Trophoblast cell (in vitro differentiated cells and primary cell): ENCODE results near the gene RPS23. TPM values are rescaled to one million over a fixed set of nuclear protein-coding genes. Genes with fewer than 3 reads are reported as not detected.

Experiments used
- DNase-seq, 2 donors: peaks; one replicate each; pipeline ENCODE4 v3.0.0-alpha.2; 2016
- H2AFZ ChIP-seq: 2 replicates; pipeline ENCODE4 v1.6.1; 2013; ENCODE audit warnings: low read length, moderate library complexity, mild to moderate bottlenecking; ENCODE audit not compliant: insufficient read depth, poor library complexity
- H2AK5ac ChIP-seq: 2 replicates; pipeline ENCODE4 v1.6.1; 2013; ENCODE audit warnings: mild to moderate bottlenecking, low read length
- H2BK120ac ChIP-seq: 2 replicates; pipeline ENCODE4 v1.6.1; 2013; ENCODE audit warnings: low read length, mild to moderate bottlenecking, moderate library complexity; ENCODE audit not compliant: insufficient read depth, poor library complexity
- H2BK12ac ChIP-seq: 2 replicates; pipeline ENCODE4 v1.6.1; 2013; ENCODE audit warnings: mild to moderate bottlenecking, low read length, moderate library complexity
- H2BK5ac ChIP-seq: 2 replicates; pipeline ENCODE4 v1.6.1; 2013; ENCODE audit warnings: low read length, low read depth, moderate library complexity, mild to moderate bottlenecking; ENCODE audit not compliant: poor library complexity
- H3K14ac ChIP-seq: 2 replicates; pipeline ENCODE4 v1.6.1; 2013; ENCODE audit warnings: mild to moderate bottlenecking, low read length
- H3K18ac ChIP-seq: 2 replicates; pipeline ENCODE4 v1.6.1; 2013; ENCODE audit warnings: mild to moderate bottlenecking, low read length
- H3K23ac ChIP-seq: 2 replicates; pipeline ENCODE4 v1.6.1; 2013; ENCODE audit warnings: low read length
- H3K27ac ChIP-seq: 2 replicates; pipeline ENCODE4 v1.5.1; 2013; ENCODE audit warnings: low read depth, mild to moderate bottlenecking, inconsistent platforms, low read length, moderate library complexity
- H3K27me3 ChIP-seq: 2 replicates; pipeline ENCODE4 v1.6.1; 2013; ENCODE audit warnings: inconsistent platforms, mild to moderate bottlenecking, low read length, moderate library complexity; ENCODE audit not compliant: insufficient read depth
- H3K36me3 ChIP-seq, 2 experiments: 1 replicate in 1 of 2; 2 replicates in 1 of 2; pipeline ENCODE4 v1.6.1; 2013; ENCODE audit warnings: low read length in 2 of 2, mild to moderate bottlenecking in 2 of 2, moderate library complexity in 1 of 2; ENCODE audit not compliant: insufficient read depth in 2 of 2, control insufficient read depth in 1 of 2
- H3K4ac ChIP-seq: 2 replicates; pipeline ENCODE4 v1.6.1; 2013; ENCODE audit warnings: low read depth, mild to moderate bottlenecking, low read length, moderate library complexity
- H3K4me1 ChIP-seq, 2 experiments: 1 replicate in 1 of 2; 2 replicates in 1 of 2; pipeline ENCODE4 v1.6.1; 2013; ENCODE audit warnings: low read length in 2 of 2, mild to moderate bottlenecking in 2 of 2, moderate library complexity in 1 of 2; ENCODE audit not compliant: insufficient read depth in 2 of 2, control insufficient read depth in 1 of 2
- H3K4me2 ChIP-seq: 2 replicates; pipeline ENCODE4 v1.6.1; 2013; ENCODE audit warnings: inconsistent platforms, mild to moderate bottlenecking, low read length, moderate library complexity
- H3K4me3 ChIP-seq: 2 replicates; pipeline ENCODE4 v1.5.1; 2013; ENCODE audit warnings: mild to moderate bottlenecking, low read depth, low read length, inconsistent platforms
- H3K79me1 ChIP-seq: one replicate; pipeline ENCODE4 v1.6.1; 2013; ENCODE audit warnings: low read length
- H3K79me2 ChIP-seq: 2 replicates; pipeline ENCODE4 v1.6.1; 2013; ENCODE audit warnings: low read length, mild to moderate bottlenecking; ENCODE audit not compliant: control insufficient read depth, insufficient read depth, poor library complexity
- H3K9ac ChIP-seq: 2 replicates; pipeline ENCODE4 v1.6.1; 2013; ENCODE audit warnings: mild to moderate bottlenecking, low read length
- H3K9me3 ChIP-seq: 2 replicates; pipeline ENCODE4 v1.6.1; 2013; ENCODE audit warnings: low read depth, mild to moderate bottlenecking, control low read depth, inconsistent platforms, low read length; ENCODE audit not compliant: insufficient read depth
- H4K12ac ChIP-seq: 2 replicates; pipeline ENCODE4 v1.6.1; 2013; ENCODE audit warnings: low read depth, mild to moderate bottlenecking, low read length, moderate library complexity
- H4K8ac ChIP-seq: 2 replicates; pipeline ENCODE4 v1.6.1; 2013; ENCODE audit warnings: low read depth, mild to moderate bottlenecking, low read length, moderate library complexity
- H4K91ac ChIP-seq: one replicate; pipeline ENCODE4 v1.6.1; 2013; ENCODE audit warnings: low read depth, mild to moderate bottlenecking, low read length, moderate library complexity
- WGBS: extraction: QIAGEN DNeasy Blood & Tissue Kit; methylation state at CpG from one replicate; pipeline ENCODE4 v1.1.7; 2013; ENCODE audit warnings: missing lambda C conversion rate; ENCODE audit not compliant: insufficient read length, insufficient coverage; ENCODE audit errors: extremely low coverage; 5-methylcytosine and 5-hydroxymethylcytosine counted together
- polyA plus RNA-seq: library from polyadenylated mRNA; stranded (reverse); fragments of 200-250 nt; gene quantifications from 2 replicates; pipeline ENCODE4 v1.2.3, GENCODE V29; 2013

Gene RPS23
- polyA plus RNA-seq, result 2,650 and 2,725 TPM in 2 replicates

GRCh38 chr5:82277987-82278710 lies at the start of gene RPS23:
RPS23 (minus strand) TSS chr5:82278354; CDS start chr5:82278323, 31 bp downstream.
- peaks cover 8% of the 10 kb centered on the region for H3K79me1 ChIP-seq
- peak within 1 kb of the TSS; percentile 86 for H4K12ac ChIP-seq
- no peak within 1 kb of the TSS for H2BK12ac ChIP-seq
- H3K4me2 ChIP-seq, result peak within 1 kb of the TSS; percentile 85
- H3K4me1 ChIP-seq, result peaks cover 0 to 6% of the 10 kb centered on the region in 2 experiments
- H3K18ac ChIP-seq, result peak within 1 kb of the TSS; percentile 63
- peak; percentile 90 to 96 for DNase-seq
- H4K91ac ChIP-seq, result peak within 1 kb of the TSS; percentile 72
- H3K27me3 ChIP-seq, result no peaks in the 10 kb centered on the region
- H4K8ac ChIP-seq, result peak within 1 kb of the TSS; percentile 94
- H3K79me2 ChIP-seq, result peaks cover 8% of the 10 kb centered on the region
- H3K36me3 ChIP-seq, result peaks cover 14 to 19% of the 10 kb centered on the region in 2 experiments
- peak within 1 kb of the TSS; percentile 98 for H3K9ac ChIP-seq
- H3K4me3 ChIP-seq, result peak within 1 kb of the TSS; percentile 95
- H3K23ac ChIP-seq, result no peak within 1 kb of the TSS
- H3K14ac ChIP-seq, result peak within 1 kb of the TSS; percentile 87
- WGBS, result no CpG with 5 or more reads among the region's 60 CpGs
- H3K9me3 ChIP-seq, result no peaks in the 10 kb centered on the region
- peak within 1 kb of the TSS; percentile 26 for H3K27ac ChIP-seq
- peak within 1 kb of the TSS; percentile 59 for H2BK120ac ChIP-seq
- peak within 1 kb of the TSS; percentile 30 for H2AFZ ChIP-seq
- peak within 1 kb of the TSS; percentile 86 for H3K4ac ChIP-seq
- H2AK5ac ChIP-seq, result peak within 1 kb of the TSS; percentile 42
- peak within 1 kb of the TSS; percentile 53 for H2BK5ac ChIP-seq

GRCh38 chr5:82327941-82328340 lies 49.8 kb upstream of the RPS23 start:
- no peak overlapping the region for H2AFZ ChIP-seq
- H3K27ac ChIP-seq, result no peak overlapping the region
- DNase-seq, result no peak
- H3K4me2 ChIP-seq, result no peak overlapping the region
- peaks cover 2% of the 10 kb centered on the region for H3K27me3 ChIP-seq
- no peak overlapping the region for H2BK120ac ChIP-seq
- peak overlapping the region; percentile 18 for H3K9ac ChIP-seq
- H4K91ac ChIP-seq, result no peak overlapping the region
- no peaks in the 10 kb centered on the region for H3K36me3 ChIP-seq
- no peak overlapping the region for H3K23ac ChIP-seq
- H3K9me3 ChIP-seq, result peaks cover 6% of the 10 kb centered on the region
- H3K14ac ChIP-seq, result no peak overlapping the region
- no peaks in the 10 kb centered on the region for H3K4me1 ChIP-seq
- H4K12ac ChIP-seq, result no peak overlapping the region
- no peak overlapping the region for H3K4ac ChIP-seq
- no peaks in the 10 kb centered on the region for H3K79me2 ChIP-seq
- no peak overlapping the region for H2BK12ac ChIP-seq
- H3K4me3 ChIP-seq, result no peak overlapping the region
- H3K79me1 ChIP-seq, result no peaks in the 10 kb centered on the region
- H2BK5ac ChIP-seq, result no peak overlapping the region
- H2AK5ac ChIP-seq, result no peak overlapping the region
- no peak overlapping the region for H3K18ac ChIP-seq
- H4K8ac ChIP-seq, result no peak overlapping the region

GRCh38 chr5:82325996-82326395 lies 47.8 kb upstream of the RPS23 start:
- Histone ChIP-seq H3K4me3 (no peak overlapping the region), H2BK5ac (no peak overlapping the region), H3K4me1 (no peaks in the 10 kb centered on the region), H3K27me3 (peaks cover 2% of the 10 kb centered on the region), H3K79me2 (no peaks in the 10 kb centered on the region), H3K23ac (no peak overlapping the region), H3K9ac (no peak overlapping the region), H3K79me1 (no peaks in the 10 kb centered on the region), H3K9me3 (peaks cover 6% of the 10 kb centered on the region), H3K36me3 (no peaks in the 10 kb centered on the region), H2AK5ac (no peak overlapping the region), H3K27ac (no peak overlapping the region), H2BK12ac (no peak overlapping the region), H3K18ac (no peak overlapping the region), H4K91ac (no peak overlapping the region), H2BK120ac (no peak overlapping the region), H4K8ac (no peak overlapping the region), H3K4me2 (no peak overlapping the region), H3K14ac (no peak overlapping the region), H2AFZ (no peak overlapping the region), H3K4ac (no peak overlapping the region), H4K12ac (no peak overlapping the region)
- WGBS, result no CpG with 5 or more reads among the region's 1 CpG
- DNase-seq, result no peak

- Histone ChIP-seq H4K91ac (no peak overlapping the region), H3K4me1 (peaks cover 2 to 3% of the 10 kb centered on the region in 2 experiments), H3K27me3 (peaks cover 2% of the 10 kb centered on the region), H3K18ac (no peak overlapping the region), H2BK120ac (no peak overlapping the region), H2AK5ac (no peak overlapping the region), H2BK5ac (no peak overlapping the region), H3K14ac (no peak overlapping the region), H3K23ac (no peak overlapping the region), H2BK12ac (no peak overlapping the region), H3K4me2 (no peak overlapping the region), H2AFZ (no peak overlapping the region), H3K9ac (no peak overlapping the region), H3K36me3 (no peaks in the 10 kb centered on the region), H3K79me2 (no peaks in the 10 kb centered on the region), H3K4me3 (no peak overlapping the region), H4K12ac (no peak overlapping the region), H3K27ac (no peak overlapping the region), H3K9me3 (peaks cover 6% of the 10 kb centered on the region), H3K4ac (no peak overlapping the region), H4K8ac (no peak overlapping the region), H3K79me1 (no peaks in the 10 kb centered on the region)
- no peak for DNase-seq
- WGBS, result no CpG with 5 or more reads among the region's 10 CpGs
These were observed 47.0 kb upstream of the RPS23 start for GRCh38 chr5:82325155-82325554.
